GM12878 (cell line): ENCODE results near the gene RAP1A. TPM values are rescaled to one million over a fixed set of nuclear protein-coding genes. Genes with fewer than 3 reads are reported as not detected.

Experiments
- ATAC-seq: fragments of 200-7000 bp; cut with Tn5 transposase; 3 replicates; pipeline ENCODE4 v1.9.1; 2020; ENCODE audit warnings: mild to moderate bottlenecking, moderate library complexity
- BruUV-seq: library from RNA; stranded (reverse); fragments of 400-500 nt; replicated peaks from 2 replicates; lab custom pipeline; 2021; lab: Mats Ljungman, UMichigan
- CTCF ChIA-PET: fragments of 300-600 bp; sonication (Branson Sonifier 250); formaldehyde crosslinking; extraction: SDS; loops from one replicate; lab custom pipeline; 2021; ENCODE audit warnings: inconsistent platforms; lab: Yijun Ruan, JAX
- POLR2A ChIA-PET: fragments of 350-600 bp; formaldehyde crosslinking; extraction: SDS; loops from one replicate; lab custom pipeline; 2021; ENCODE audit warnings: inconsistent platforms; lab: Charles Lee
- RAD21 ChIA-PET: fragments of 300-600 bp; sonication (Branson Sonifier 250); formaldehyde crosslinking; loops from one replicate; lab custom pipeline; 2023; ENCODE audit warnings: antibody characterized with exemption; ENCODE audit not compliant: unreplicated experiment; lab: Charles Lee
- SMC1A ChIA-PET: fragments of 300-600 bp; sonication (Branson Sonifier 250); formaldehyde crosslinking; loops from one replicate; lab custom pipeline; 2023; ENCODE audit not compliant: unreplicated experiment, uncharacterized antibody; lab: Charles Lee
- DNase-seq: peaks from one replicate; pipeline ENCODE4 v3.0.0-alpha.2; 2011; ENCODE audit warnings: low read depth, low spot score
- FAIRE-seq: peaks from 3 replicates; lab custom pipeline; 2011; peaks lifted over from hg19 to GRCh38; lab: Jason Lieb, UNC
- H2AFZ ChIP-seq: 2 replicates; pipeline ENCODE4 v1.6.0; 2011; ENCODE audit warnings: low read depth, low read length, control low read depth; ENCODE audit not compliant: control insufficient read depth
- H3K27ac ChIP-seq: 2 replicates; pipeline ENCODE4 v1.5.1; 2011; ENCODE audit warnings: control low read depth; ENCODE audit not compliant: control insufficient read depth, insufficient read depth
- H3K27me3 ChIP-seq, 2 experiments: replicated peaks in 1 of 2; 2 replicates each; pipeline versions ENCODE4 v1.6.0 to v1.6.1; 2011; ENCODE audit warnings: low read length in 1 of 2; ENCODE audit not compliant: control insufficient read depth in 2 of 2, insufficient read depth in 2 of 2
- H3K36me3 ChIP-seq, 2 experiments: 2 replicates each; pipeline ENCODE4 v1.5.1; 2011; ENCODE audit warnings: low read length in 1 of 2; ENCODE audit not compliant: control insufficient read depth in 2 of 2, insufficient read depth in 2 of 2
- H3K4me1 ChIP-seq: 2 replicates; pipeline ENCODE4 v1.6.1; 2011; ENCODE audit warnings: mild to moderate bottlenecking, low read length, moderate library complexity, mixed read lengths; ENCODE audit not compliant: control insufficient read depth, insufficient read depth
- H3K4me2 ChIP-seq: 2 replicates; pipeline ENCODE4 v1.6.0; 2011; ENCODE audit warnings: control low read depth; ENCODE audit not compliant: control insufficient read depth, insufficient read depth
- H3K4me3 ChIP-seq: fragments of 200-600 bp; sonication (generic); 2 replicates; pipeline ENCODE4 v1.5.1; 2016
- H3K79me2 ChIP-seq: 2 replicates; pipeline ENCODE4 v1.6.0; 2011; ENCODE audit warnings: low read length; ENCODE audit not compliant: control insufficient read depth, insufficient read depth
- H3K9ac ChIP-seq: 2 replicates; pipeline ENCODE4 v1.8.0; 2011; ENCODE audit warnings: low read length, control low read depth, mixed read lengths; ENCODE audit not compliant: control insufficient read depth, insufficient read depth
- H3K9me3 ChIP-seq: replicated peaks from 3 replicates; pipeline ENCODE4 v1.5.1; 2011; ENCODE audit warnings: mild to moderate bottlenecking, low read length; ENCODE audit not compliant: control insufficient read depth, insufficient read depth
- H4K20me1 ChIP-seq: 2 replicates; pipeline ENCODE4 v1.6.0; 2011; ENCODE audit not compliant: control insufficient read depth, insufficient read depth
- BCL3 ChIP-seq: IDR thresholded peaks from 2 replicates; pipeline ENCODE4 v1.6.1; 2011; ENCODE audit warnings: borderline replicate concordance, low read depth, mild to moderate bottlenecking, moderate library complexity, low read length; ENCODE audit not compliant: insufficient read depth, poor library complexity, severe bottlenecking
- CHD1 ChIP-seq: IDR thresholded peaks from 2 replicates; pipeline ENCODE4 v1.6.1; 2012; ENCODE audit warnings: low read depth, low read length, improper control_type of control experiment
- CTCF ChIP-seq, 3 experiments: IDR thresholded peaks in 2 of 3; conservative IDR thresholded peaks in 1 of 3; 2 replicates each; pipeline ENCODE4 v1.5.1; 2011; ENCODE audit warnings: low read depth in 3 of 3, low read length in 3 of 3, mild to moderate bottlenecking in 3 of 3, control low read depth in 2 of 3, moderate library complexity in 2 of 3, inconsistent platforms in 1 of 3, mixed read lengths in 1 of 3; ENCODE audit not compliant: control insufficient read depth in 2 of 3, insufficient read depth in 1 of 3; ENCODE audit errors: extremely low read depth in 1 of 3
- EZH2 ChIP-seq: IDR thresholded peaks from 2 replicates; pipeline ENCODE4 v1.6.1; 2012; ENCODE audit warnings: low read depth, mild to moderate bottlenecking, control low read depth, inconsistent platforms, low read length, borderline replicate concordance; ENCODE audit not compliant: control insufficient read depth
- HSF1 ChIP-seq: fragments of 150-350 bp; IDR thresholded peaks from 2 replicates; pipeline ENCODE4 v1.6.1; 2014; ENCODE audit warnings: mild to moderate bottlenecking, low read depth, low read length
- IKZF2 ChIP-seq, 2 experiments: fragments of 450-650 bp; IDR thresholded peaks; 2 replicates each; pipeline ENCODE4 v1.6.1; 2017; ENCODE audit warnings: mild to moderate bottlenecking in 2 of 2, moderate library complexity in 2 of 2
- IRF4 ChIP-seq: IDR thresholded peaks from 2 replicates; pipeline ENCODE4 v1.6.1; 2011; ENCODE audit warnings: low read depth, low read length
- KAT2A ChIP-seq: conservative IDR thresholded peaks from 2 replicates; pipeline ENCODE4 v1.6.1; 2011; ENCODE audit warnings: low read depth, low read length; ENCODE audit not compliant: control insufficient read depth
- MEF2A ChIP-seq: IDR thresholded peaks from 2 replicates; pipeline ENCODE4 v1.6.1; 2011; ENCODE audit warnings: low read depth, mild to moderate bottlenecking, low read length, moderate library complexity; ENCODE audit not compliant: insufficient read depth
- SMAD5 ChIP-seq: IDR thresholded peaks from 2 replicates; pipeline ENCODE4 v1.6.1; 2016; ENCODE audit warnings: antibody characterized with exemption, low read depth
- SRF ChIP-seq, 2 experiments: IDR thresholded peaks; 2 replicates each; pipeline ENCODE4 v1.6.1; 2011; ENCODE audit warnings: low read depth in 2 of 2, low read length in 2 of 2, mild to moderate bottlenecking in 1 of 2, moderate library complexity in 1 of 2
- SUPT20H ChIP-seq: IDR thresholded peaks from 2 replicates; pipeline ENCODE4 v1.6.1; 2011; ENCODE audit warnings: low read depth, mild to moderate bottlenecking, low read length, moderate library complexity, borderline replicate concordance; ENCODE audit not compliant: control insufficient read depth
- ZBTB11 ChIP-seq: fragments of 450-650 bp; formaldehyde crosslinking; IDR thresholded peaks from 2 replicates; pipeline ENCODE4 v1.5.0; 2022; ENCODE audit warnings: mild to moderate bottlenecking, missing genetic modification characterization
- ZNF207 ChIP-seq: fragments of 450-650 bp; IDR thresholded peaks from 2 replicates; pipeline ENCODE4 v1.6.1; 2014; ENCODE audit warnings: antibody characterized with exemption, mild to moderate bottlenecking, borderline replicate concordance
- WGBS: methylation state at CpG from one replicate; pipeline ENCODE4 v1.1.6; 2016; ENCODE audit warnings: low lambda C conversion rate; ENCODE audit not compliant: insufficient replicate concordance, insufficient coverage; ENCODE audit errors: missing lambda C conversion rate; 5-methylcytosine and 5-hydroxymethylcytosine counted together
- in situ Hi-C: fragments of 300-500 bp; cut with MboI; formaldehyde crosslinking; loops from 9 replicates; pipeline ENCODE4 v1.14.3; 2018; ENCODE audit warnings: mixed read lengths
- intact Hi-C: fragments of 100-400 bp; cut with micrococcal nuclease; formaldehyde crosslinking; loops from one replicate; pipeline ENCODE4 v1.14.2; 2022; ENCODE audit not compliant: unreplicated experiment
- polyA plus RNA-seq, 11 experiments: library from polyadenylated mRNA; depleted of rRNA in 4 of 11; unstranded in 6 of 11; stranded (reverse) in 5 of 11; fragments of >200 nt; fragmentation: Nextera tagmentation in 4 of 11; fragmentation: Illumina TruSeq in 1 of 11; extraction: Ambion mirVana in 4 of 11; extraction: Trizol in 1 of 11; gene quantifications; 1 replicate in 1 of 11; 2 replicates in 10 of 11; pipeline versions ENCODE4 v1.2.1 to v1.2.3, GENCODE V29; 2011 to 2016; ENCODE audit warnings: inconsistent platforms in 2 of 11, missing spikeins in 2 of 11, low read depth in 1 of 11
- total RNA-seq, 4 experiments: library from RNA; depleted of rRNA in 3 of 4; stranded (reverse); fragments of >200 nt in 3 of 4; fragmentation: Illumina TruSeq in 1 of 4; extraction: Trizol in 1 of 4; gene quantifications; 2 replicates each; pipeline versions ENCODE4 v1.2.1 to v1.2.3, GENCODE V29; 2013 to 2021

Gene RAP1A
- total and polyA plus RNA-seq, 10 of the 15 experiments (the other 5 are each of a cell fraction or from before 2014, with no cell fraction given), result 38.4 to 213 (median 86.0) TPM

- peak overlapping the region; percentile 88 for H3K4me3 ChIP-seq
- H3K79me2 ChIP-seq, result peaks cover 37% of the 10 kb centered on the region
- peaks cover 0 to 10% of the 10 kb centered on the region in 2 experiments; a peak in 1 of 4 replicates for H3K36me3 ChIP-seq
- FAIRE-seq, result peak; percentile 54
- ChIA-PET POLR2A (interaction anchor here (0.8 to 1.5 kb wide), 5 partner anchors 18 to 276 kb away, joined by 3 to 6 read pairs (median 3); partner anchors contain the start of gene INKA2), CTCF (interaction anchor here (0.8 to 6.7 kb wide), 10 partner anchors 9 to 306 kb away, joined by 3 to 72 read pairs (median 10); partner anchors contain the start of gene INKA2), RAD21 (interaction anchor here (0.8 to 7.7 kb wide), 10 partner anchors 12 to 308 kb away, joined by 3 to 68 read pairs (median 4); partner anchors contain the start of gene INKA2), SMC1A (interaction anchor here (0.6 to 6.7 kb wide), 8 partner anchors 11 to 275 kb away, joined by 3 to 50 read pairs (median 14); partner anchors contain the start of genes ADORA3 and TMIGD3)
- peak overlapping the region; percentile 82 for H3K9ac ChIP-seq
- in situ Hi-C loops, result loop anchor here (10.0 kb wide), 1 partner anchor 251 kb away; the partner anchor contains the start of genes ADORA3 and TMIGD3
- H2AFZ ChIP-seq, result peak overlapping the region; percentile 69
- intact Hi-C loops, result loop anchor here (5.0 to 10.0 kb wide), 2 partner anchors 99 to 611 kb away; partner anchors contain the start of genes CEPT1 and DRAM2
- H3K9me3 ChIP-seq, result no peaks in the 10 kb centered on the region
- WGBS, result 0% methylated on average over 16 of the region's 35 CpGs
- peak overlapping the region; percentile 87 for H3K27ac ChIP-seq
- peak overlapping the region; percentile 82; the same call in 1 of the 2 replicates for H3K4me2 ChIP-seq
- peak; percentile 35 for ATAC-seq
- H4K20me1 ChIP-seq, result no peaks in the 10 kb centered on the region
- H3K4me1 ChIP-seq, result peaks cover 3% of the 10 kb centered on the region; the same call in 1 of the 2 replicates
- DNase-seq, result no peak
- H3K27me3 ChIP-seq, result no peaks in the 10 kb centered on the region
- no TSS peak for BruUV-seq
- TF ChIP-seq MEF2A, result no peak
- no peak for TF ChIP-seq KAT2A
- no peak for TF ChIP-seq BCL3
- no peak for TF ChIP-seq IRF4
- TF ChIP-seq EZH2, result no peak
- TF ChIP-seq SUPT20H, result no peak
- TF ChIP-seq IKZF2 (IDR thresholded peaks at IDR 0.05), result no peak
- TF ChIP-seq SRF (IDR thresholded peaks at IDR 0.05; ENCODE audit: low read depth in 2 of 2, low read length in 2 of 2), result no peak
- no peak for TF ChIP-seq ZNF207
- TF ChIP-seq CTCF (IDR thresholded peaks at IDR 0.05 in 2 of 3, conservative IDR thresholded peaks at IDR 0.05 in 1 of 3; ENCODE audit: control insufficient read depth in 2 of 3, extremely low read depth in 1 of 3, insufficient read depth in 1 of 3, low read depth in 3 of 3, low read length in 3 of 3), result no peak
- no peak for TF ChIP-seq HSF1
- no peak for TF ChIP-seq ZBTB11
- no peak for TF ChIP-seq CHD1
- no peak for TF ChIP-seq SMAD5
Observed at GRCh38 chr1:111756124-111756513, 136.5 kb downstream of the RAP1A start.
